ENCODE results near the gene EPHX1. TPM values are rescaled to one million over a fixed set of nuclear protein-coding genes. Genes with fewer than 3 reads are reported as not detected.
A peak's percentile ranks its signal among the peaks of the same experiment; 100 is the strongest.

EPHX1 gene
- total and polyA plus RNA-seq, 2 donors (not counting 1 experiment from before 2014, with no cell fraction given): 39.1 to 44.3 TPM

DNA sequence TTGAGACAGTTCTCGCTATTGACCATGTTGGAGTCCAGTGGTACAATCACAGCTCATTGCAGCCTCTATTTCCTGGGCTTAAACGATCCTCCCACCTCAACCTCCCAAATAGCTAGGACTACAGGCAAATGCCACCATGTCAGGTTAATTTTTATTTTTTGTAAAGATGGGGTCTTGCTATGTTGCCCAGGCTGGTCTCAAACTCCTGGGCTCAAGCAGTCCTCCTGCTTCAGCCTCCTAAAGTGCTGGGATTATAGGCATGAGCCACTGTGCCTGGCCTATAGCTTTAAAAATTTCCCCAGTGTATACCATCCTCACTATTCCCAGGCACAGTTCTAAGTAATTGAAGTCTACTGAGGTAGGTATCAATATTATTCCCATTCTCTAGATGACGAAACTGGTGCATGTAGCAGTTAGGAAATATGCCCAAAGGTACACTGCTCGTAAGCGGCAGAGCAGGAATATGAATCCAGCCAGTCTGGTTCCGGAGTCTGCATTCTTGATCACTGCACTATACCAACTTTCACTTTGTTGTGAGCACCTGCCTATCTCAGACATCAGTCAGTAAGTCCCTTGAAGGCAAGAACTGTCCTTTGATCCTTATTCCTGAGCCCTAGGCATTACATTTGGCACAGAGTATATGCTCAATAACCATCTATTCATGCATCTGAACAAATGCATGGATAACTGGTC, 43.8 kb upstream of the EPHX1 start:
- DNase-seq (ENCODE audit: low read depth in 2 of 2): no peak
- H3K4me1 ChIP-seq (ENCODE audit: control insufficient read depth, extremely low read depth, insufficient read depth, low read length): peaks cover 37% of the 10 kb centered on the region
- no peaks in the 10 kb centered on the region for H3K36me3 ChIP-seq (ENCODE audit: control insufficient read depth, insufficient read depth, low read length)
- no peaks in the 10 kb centered on the region for H3K79me2 ChIP-seq (ENCODE audit: control insufficient read depth, insufficient read depth, low read length)
- H2AFZ ChIP-seq (ENCODE audit: low read length): no peak overlapping the region
- H4K20me1 ChIP-seq (ENCODE audit: control insufficient read depth, extremely low read depth, insufficient read depth, low read length): no peaks in the 10 kb centered on the region
- no peak overlapping the region for H3K4me3 ChIP-seq (replicated peaks in 1 of 4; ENCODE audit: control extremely low read depth in 1 of 4, insufficient read depth in 1 of 4, low read depth in 3 of 4, low read length in 4 of 4)
- H3K9me3 ChIP-seq (ENCODE audit: control insufficient read depth, insufficient read depth, low read depth, low read length): no peaks in the 10 kb centered on the region
- no peak for TF ChIP-seq EZH2 (IDR thresholded peaks at IDR 0.05; ENCODE audit: low read length, missing control alignments)
- TF ChIP-seq CTCF (conservative IDR thresholded peaks at IDR 0.05 in 1 of 2, IDR thresholded peaks at IDR 0.05 in 1 of 2; ENCODE audit: low read depth in 1 of 2, low read length in 2 of 2): no peak
- H3K9ac ChIP-seq (ENCODE audit: insufficient read depth, low read length): no peak overlapping the region
- peak overlapping the region; percentile 82 for H3K4me2 ChIP-seq (ENCODE audit: extremely low read depth, insufficient read depth, low read length)
- no peaks in the 10 kb centered on the region for H3K27me3 ChIP-seq (ENCODE audit: control insufficient read depth, insufficient read depth, low read length)
- peak overlapping the region; percentile 89 for H3K27ac ChIP-seq (ENCODE audit: insufficient read depth, low read length)

DNA sequence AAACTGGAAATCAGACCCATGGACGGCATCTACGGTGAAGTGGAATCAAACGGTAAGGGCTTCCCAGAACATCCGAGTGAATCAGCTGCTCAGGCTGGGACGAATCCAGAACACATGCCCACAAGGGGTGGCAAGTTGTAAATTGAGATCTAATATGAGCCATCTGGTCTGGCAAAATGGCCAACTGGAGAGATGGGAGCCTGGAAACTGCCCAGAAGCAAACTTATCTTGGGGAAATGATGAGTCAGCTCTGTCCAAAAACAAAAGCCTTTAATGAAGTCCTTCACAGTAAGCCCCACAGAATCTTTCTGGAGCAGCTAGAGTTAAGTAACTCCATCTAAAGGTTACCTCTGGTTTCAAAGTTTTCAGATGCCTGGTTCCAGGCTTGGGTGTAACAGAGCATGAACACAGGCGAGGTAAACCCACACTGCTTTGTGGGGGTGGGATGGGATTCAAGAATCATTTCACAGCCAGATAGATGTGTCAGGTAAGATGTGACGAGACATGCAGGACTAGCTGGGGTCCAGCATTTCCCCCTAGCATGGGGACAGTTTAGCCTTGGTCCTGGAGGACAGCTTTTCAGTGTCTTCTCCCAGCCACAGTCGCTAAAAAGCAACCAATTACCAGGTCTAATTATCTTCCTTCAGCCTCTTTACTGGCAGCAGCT, 42.8 kb upstream of the EPHX1 start:
- peak overlapping the region in 2 of 4 experiments; percentile 5 to 12 for H3K4me3 ChIP-seq (replicated peaks in 1 of 4; ENCODE audit: control extremely low read depth in 1 of 4, insufficient read depth in 1 of 4, low read depth in 3 of 4, low read length in 4 of 4)
- H4K20me1 ChIP-seq (ENCODE audit: control insufficient read depth, extremely low read depth, insufficient read depth, low read length): no peaks in the 10 kb centered on the region

More for the DNA sequence above, 42.8 kb upstream of the EPHX1 start:
- peak; percentile 97 for DNase-seq (ENCODE audit: low read depth in 2 of 2)
- TF ChIP-seq CTCF (conservative IDR thresholded peaks at IDR 0.05 in 1 of 2, IDR thresholded peaks at IDR 0.05 in 1 of 2; ENCODE audit: low read depth in 1 of 2, low read length in 2 of 2): no peak
- no peaks in the 10 kb centered on the region for H3K79me2 ChIP-seq (ENCODE audit: control insufficient read depth, insufficient read depth, low read length)
- H3K27me3 ChIP-seq (ENCODE audit: control insufficient read depth, insufficient read depth, low read length): no peaks in the 10 kb centered on the region
- peak overlapping the region; percentile 45 for H2AFZ ChIP-seq (ENCODE audit: low read length)
- no peaks in the 10 kb centered on the region for H3K36me3 ChIP-seq (ENCODE audit: control insufficient read depth, insufficient read depth, low read length)
- H3K4me2 ChIP-seq (ENCODE audit: extremely low read depth, insufficient read depth, low read length): peak overlapping the region; percentile 82
- peak overlapping the region; percentile 33 for H3K9ac ChIP-seq (ENCODE audit: insufficient read depth, low read length)
- peaks cover 31% of the 10 kb centered on the region for H3K4me1 ChIP-seq (ENCODE audit: control insufficient read depth, extremely low read depth, insufficient read depth, low read length)
- H3K9me3 ChIP-seq (ENCODE audit: control insufficient read depth, insufficient read depth, low read depth, low read length): no peaks in the 10 kb centered on the region
- H3K27ac ChIP-seq (ENCODE audit: insufficient read depth, low read length): peak overlapping the region; percentile 89

Data from fibroblast of lung (primary cell).